ENCODE data around the gene GINS3. TPM values are rescaled to one million over a fixed set of nuclear protein-coding genes. Genes with fewer than 3 reads are reported as not detected.

Gene GINS3
- total and polyA plus RNA-seq, 10 of the 15 experiments (the other 5 are each of a cell fraction or from before 2014, with no cell fraction given): 13.6 to 22.4 (median 15.6) TPM

DNA sequence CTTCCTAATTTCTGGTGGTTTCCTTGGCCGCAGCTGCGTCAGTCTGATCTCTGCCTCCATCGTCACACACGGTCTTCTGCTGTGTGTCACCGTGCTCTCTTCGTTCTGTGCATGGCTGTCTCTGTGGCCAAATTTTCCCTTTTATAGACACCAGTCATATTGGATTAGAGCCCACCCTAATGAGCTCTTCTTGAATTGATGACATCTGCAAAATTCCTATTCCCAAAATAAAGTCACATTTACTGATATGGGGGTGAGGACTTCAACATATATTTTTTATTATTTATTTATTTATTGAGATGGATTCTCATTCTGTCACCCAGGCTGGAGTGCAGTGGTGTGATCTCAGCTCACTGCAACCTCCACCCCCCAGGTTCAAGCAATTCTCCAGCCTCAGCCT is 38.4 kb downstream of the GINS3 start:
- H4K20me1 ChIP-seq (ENCODE audit: control insufficient read depth, insufficient read depth): no peaks in the 10 kb centered on the region
- TF ChIP-seq JUND (IDR thresholded peaks at IDR 0.05; ENCODE audit: low read depth, low read length) (no peak), SIX5 (IDR thresholded peaks at IDR 0.05; ENCODE audit: low read depth, low read length, severe bottlenecking) (no peak), DPF2 (IDR thresholded peaks at IDR 0.05) (no peak), E4F1 (IDR thresholded peaks at IDR 0.05; ENCODE audit: borderline replicate concordance, partially characterized antibody) (no peak), SUPT20H (IDR thresholded peaks at IDR 0.05; ENCODE audit: borderline replicate concordance, control insufficient read depth, low read depth, low read length) (no peak), RAD51 (IDR thresholded peaks at IDR 0.05) (no peak), GABPA (IDR thresholded peaks at IDR 0.05; ENCODE audit: low read depth) (no peak), SPI1 (IDR thresholded peaks at IDR 0.05; ENCODE audit: borderline replicate concordance, insufficient read depth, low read depth, low read length) (no peak), NR2C2 (IDR thresholded peaks at IDR 0.05; ENCODE audit: borderline replicate concordance, control insufficient read depth, insufficient read length, low read depth) (no peak), RUNX3 (IDR thresholded peaks at IDR 0.05; ENCODE audit: low read length) (no peak)
- in situ Hi-C loops (cut with MboI): no loop called here
- 61% methylated on average over 6 of the region's 6 CpGs for WGBS (ENCODE audit: insufficient coverage, insufficient replicate concordance, low lambda C conversion rate, missing lambda C conversion rate)
- no peaks in the 10 kb centered on the region; a peak in 1 of 4 replicates for H3K27me3 ChIP-seq (replicated peaks in 1 of 2; ENCODE audit: control insufficient read depth in 2 of 2, insufficient read depth in 2 of 2, low read length in 1 of 2)
- H3K9ac ChIP-seq (ENCODE audit: control insufficient read depth, insufficient read depth, low read length): no peak overlapping the region
- no TSS peak for BruUV-seq (replicated peaks)
- CTCF ChIA-PET: no interaction called here
- FAIRE-seq (no peak), ATAC-seq (no peak), DNase-seq (ENCODE audit: low read depth, low spot score) (no peak)
- RAD21 ChIA-PET (ENCODE audit: unreplicated experiment): no interaction called here
- H2AFZ ChIP-seq (ENCODE audit: control insufficient read depth, low read depth, low read length): no peak overlapping the region
- POLR2A ChIA-PET: no interaction called here
- intact Hi-C loops (cut with micrococcal nuclease; ENCODE audit: unreplicated experiment): no loop called here
- no peak overlapping the region for H3K4me3 ChIP-seq
- H3K4me1 ChIP-seq (ENCODE audit: control insufficient read depth, insufficient read depth, low read length): peaks cover 8% of the 10 kb centered on the region
- no peak overlapping the region for H3K4me2 ChIP-seq (ENCODE audit: control insufficient read depth, insufficient read depth)
- no peaks in the 10 kb centered on the region for H3K36me3 ChIP-seq (ENCODE audit: control insufficient read depth in 2 of 2, insufficient read depth in 2 of 2, low read length in 1 of 2)
- H3K27ac ChIP-seq (ENCODE audit: control insufficient read depth, insufficient read depth): no peak overlapping the region
- no peaks in the 10 kb centered on the region for H3K9me3 ChIP-seq (replicated peaks; ENCODE audit: control insufficient read depth, insufficient read depth, low read length)
- no peaks in the 10 kb centered on the region for H3K79me2 ChIP-seq (ENCODE audit: control insufficient read depth, insufficient read depth, low read length)
- SMC1A ChIA-PET (ENCODE audit: uncharacterized antibody, unreplicated experiment): no interaction called here
